NCI-H1417 treated with DMSO at 0.1 percent for 48 hours (cell line): ENCODE data around the gene SPAG8.

Experiments used
- DNase-seq: peaks from one replicate; lab custom pipeline; 2025; lab: John Stamatoyannopoulos, UW

The SPAG8 gene

GRCh38 chr9:35836595-35836994 is 24.5 kb upstream of the SPAG8 start:
- DNase-seq = no peak

- DNase-seq = no peak
Measured at GRCh38 chr9:35835766-35836165, 23.7 kb upstream of the SPAG8 start.

GRCh38 chr9:35835216-35835632 is 23.2 kb upstream of the SPAG8 start:
- DNase-seq = no peak

- no peak for DNase-seq
Measured at GRCh38 chr9:35834260-35835215, 22.5 kb upstream of the SPAG8 start.

GRCh38 chr9:35832814-35833213 is 20.8 kb upstream of the SPAG8 start:
- DNase-seq = no peak

- DNase-seq = no peak
Measured at GRCh38 chr9:35831040-35831439, 19.0 kb upstream of the SPAG8 start.

- DNase-seq = no peak
Measured at GRCh38 chr9:35829764-35830096, 17.7 kb upstream of the SPAG8 start.

GRCh38 chr9:35829084-35829763 is 17.2 kb upstream of the SPAG8 start, which contains the start of gene TMEM8B:
TMEM8B (plus strand) TSS chr9:35829228; CDS start chr9:35829448, 220 bp downstream.
- peak; percentile 6 for DNase-seq

- DNase-seq = no peak
Measured at GRCh38 chr9:35828716-35829083, 16.6 kb upstream of the SPAG8 start, which contains the start of gene FAM221B. FAM221B (minus strand) TSS chr9:35828732; CDS start chr9:35826161, 2,571 bp downstream.

- DNase-seq = no peak
Measured at GRCh38 chr9:35827486-35827885, 15.4 kb upstream of the SPAG8 start.

- no peak for DNase-seq
Measured at GRCh38 chr9:35826071-35826701, 14.1 kb upstream of the SPAG8 start.

- DNase-seq = no peak
Measured at GRCh38 chr9:35822926-35823325, 10.9 kb upstream of the SPAG8 start.

- DNase-seq = no peak
Measured at GRCh38 chr9:35820076-35820475, 8.0 kb upstream of the SPAG8 start.

- no peak for DNase-seq
Measured at GRCh38 chr9:35818341-35818740, 6.3 kb upstream of the SPAG8 start.

- no peak for DNase-seq
Measured at GRCh38 chr9:35816708-35817107, 4.6 kb upstream of the SPAG8 start.

GRCh38 chr9:35814841-35815543 is 2.9 kb upstream of the SPAG8 start, which contains the start of gene HINT2:
HINT2 (minus strand) TSS chr9:35815042; CDS start chr9:35814979, 63 bp downstream.
- peak; percentile 98 for DNase-seq

- no peak for DNase-seq
Measured at GRCh38 chr9:35814106-35814840, 2.2 kb upstream of the SPAG8 start.

GRCh38 chr9:35813434-35814105 is 1.5 kb upstream of the SPAG8 start:
- no peak for DNase-seq

- DNase-seq = no peak
Measured at GRCh38 chr9:35811381-35812024, 559 bp downstream of the SPAG8 start.

GRCh38 chr9:35810122-35810521 is 1.9 kb downstream of the SPAG8 start:
- no peak for DNase-seq
